Measurements from ENCODE around the gene NOTCH2.
"Not testable (repeated sequence)": the region's sequence is repeated elsewhere in the genome, so short reads cannot be mapped to it uniquely, and the experiment has no call there.

Gene NOTCH2

GRCh38 chr1:120069067-120069919, at the start of gene NOTCH2:
Gene NOTCH2 (minus strand): TSS chr1:120069662. CDS start chr1:120069406, 256 bp downstream.
- peak; percentile 68 for DNase-seq

DNA sequence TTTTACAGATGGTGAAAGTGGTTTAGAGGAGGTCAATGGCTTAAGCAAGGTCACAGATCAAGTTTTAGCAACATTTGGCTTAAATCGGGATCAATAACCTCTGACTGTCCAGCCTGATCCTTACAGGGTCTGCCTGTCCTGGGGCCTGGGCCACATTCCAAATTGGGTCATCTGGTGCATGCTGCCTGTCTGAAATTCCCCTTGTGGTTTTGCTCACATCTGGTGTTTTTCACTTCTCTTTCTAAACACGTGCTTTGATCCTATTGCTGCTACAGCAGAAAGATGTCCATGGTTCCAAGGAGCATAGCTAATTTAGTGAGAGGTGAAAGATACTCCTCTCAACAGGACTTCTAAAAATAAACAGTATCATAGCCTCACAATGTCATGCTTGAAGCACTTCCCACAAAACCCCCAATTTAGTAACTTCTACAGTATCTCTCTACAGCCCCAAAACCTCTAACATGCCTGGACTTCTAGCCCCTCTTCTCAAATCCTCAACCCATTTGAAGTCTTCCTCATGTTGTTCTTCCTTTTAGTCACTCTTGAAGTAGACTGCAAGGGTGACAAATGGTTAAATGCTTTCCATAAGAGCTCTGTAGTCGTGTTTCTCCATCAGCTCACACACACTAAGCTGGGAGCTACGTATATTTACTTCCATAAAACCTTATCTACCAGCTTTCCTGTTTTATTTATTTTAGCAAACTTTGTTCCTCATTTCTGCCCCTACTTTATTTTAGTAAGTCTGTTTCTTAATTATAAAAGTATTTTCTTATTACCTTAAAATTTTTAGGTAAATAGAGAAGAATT, 48.1 kb upstream of the NOTCH2 start:
- DNase-seq: not testable (repeated sequence)

DNA sequence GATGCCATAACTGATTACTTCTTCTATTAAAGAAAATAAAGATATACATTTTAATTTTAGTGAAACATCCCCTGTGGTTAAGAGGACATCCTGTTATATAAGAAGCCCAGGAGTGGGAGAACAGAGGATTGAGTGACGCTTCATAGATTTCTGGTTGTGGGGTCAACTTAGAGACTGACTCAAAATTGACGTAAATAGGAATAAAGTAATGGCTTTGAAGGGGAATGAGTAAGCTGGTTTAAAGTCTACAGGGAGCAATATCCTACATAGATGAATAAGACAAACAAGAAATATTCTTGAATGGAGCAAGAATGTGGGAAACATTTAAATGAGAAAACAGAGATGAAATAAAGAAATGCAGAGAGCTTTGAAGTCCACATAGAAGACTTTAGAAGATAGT, 46.6 kb upstream of the NOTCH2 start:
- not testable (repeated sequence) for DNase-seq

DNA sequence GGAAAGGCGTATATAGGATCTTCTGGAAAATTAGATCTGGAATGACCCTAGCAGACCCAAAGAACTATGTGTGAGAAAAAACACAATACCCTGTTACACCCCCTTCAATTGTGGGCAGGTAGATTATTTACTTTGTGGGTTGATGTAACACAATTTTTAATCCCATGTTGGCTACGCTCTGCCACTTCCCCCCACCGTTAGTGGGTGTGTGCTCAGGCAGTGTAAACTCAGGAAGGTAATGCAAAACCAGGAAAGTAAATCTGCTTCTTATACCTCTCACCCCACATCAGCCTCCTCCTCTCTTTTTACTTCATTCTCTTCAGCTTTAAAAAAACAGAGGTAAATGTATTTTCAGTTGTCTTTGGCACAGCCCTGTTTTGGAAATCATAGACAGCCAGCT, 43.7 kb upstream of the NOTCH2 start:
- DNase-seq: not testable (repeated sequence)

DNA sequence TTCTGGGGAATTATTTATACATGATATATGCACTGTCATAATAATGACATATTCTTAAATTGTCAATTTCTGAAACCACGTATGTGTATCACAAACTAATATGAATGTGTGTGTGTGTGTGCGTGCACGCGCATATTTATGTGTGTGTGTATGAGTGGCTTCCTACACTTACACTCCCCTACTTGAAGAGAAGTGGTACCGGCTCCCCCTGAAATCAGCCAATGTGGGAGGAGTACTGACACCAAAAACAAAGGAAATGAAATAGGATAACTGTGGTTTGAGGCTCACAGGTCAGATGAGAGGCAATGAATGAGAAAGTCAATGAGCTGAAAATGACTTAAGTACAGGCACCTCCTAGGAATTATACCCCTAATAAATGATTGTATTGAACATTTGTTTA, 42.8 kb upstream of the NOTCH2 start:
- not testable (repeated sequence) for DNase-seq

DNA sequence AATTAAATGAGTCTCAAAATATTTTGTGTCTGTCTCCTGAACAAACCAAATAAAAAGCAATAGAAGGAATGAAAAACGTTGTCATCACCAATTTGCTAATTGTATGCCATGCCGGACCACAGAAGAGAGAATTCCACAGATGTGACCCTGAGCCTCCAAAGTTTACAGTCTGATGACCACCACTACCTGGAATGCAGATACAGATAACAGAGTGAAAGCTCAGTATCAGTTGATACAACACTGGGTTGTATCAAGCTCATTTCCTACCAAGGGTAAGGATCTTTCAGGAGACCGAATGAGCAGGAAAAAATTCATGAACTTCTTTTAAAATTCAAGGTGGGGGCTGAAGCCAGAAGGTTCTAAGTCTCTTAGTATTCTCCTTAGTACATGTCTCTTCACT, 42.3 kb upstream of the NOTCH2 start:
- DNase-seq: not testable (repeated sequence)

DNA sequence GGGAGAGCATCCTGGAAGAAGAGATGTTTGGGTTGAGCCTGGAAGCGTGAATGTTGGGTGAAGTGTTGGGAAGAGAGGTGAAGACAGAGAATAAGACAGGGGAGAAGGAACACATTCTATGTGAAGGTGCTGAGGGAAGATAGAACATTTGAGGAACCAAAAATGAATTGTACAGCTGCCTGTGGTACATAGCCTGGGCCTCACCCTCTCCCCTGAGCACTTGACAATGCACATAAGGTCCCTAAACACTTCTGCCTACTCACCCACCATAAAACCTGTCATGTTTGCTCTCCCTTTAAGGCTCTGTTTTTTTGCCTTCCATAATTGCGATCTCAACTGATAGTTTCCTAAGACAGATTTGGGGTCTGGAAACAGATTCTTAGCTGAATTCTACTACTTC, 41.5 kb upstream of the NOTCH2 start:
- DNase-seq: not testable (repeated sequence)

DNA sequence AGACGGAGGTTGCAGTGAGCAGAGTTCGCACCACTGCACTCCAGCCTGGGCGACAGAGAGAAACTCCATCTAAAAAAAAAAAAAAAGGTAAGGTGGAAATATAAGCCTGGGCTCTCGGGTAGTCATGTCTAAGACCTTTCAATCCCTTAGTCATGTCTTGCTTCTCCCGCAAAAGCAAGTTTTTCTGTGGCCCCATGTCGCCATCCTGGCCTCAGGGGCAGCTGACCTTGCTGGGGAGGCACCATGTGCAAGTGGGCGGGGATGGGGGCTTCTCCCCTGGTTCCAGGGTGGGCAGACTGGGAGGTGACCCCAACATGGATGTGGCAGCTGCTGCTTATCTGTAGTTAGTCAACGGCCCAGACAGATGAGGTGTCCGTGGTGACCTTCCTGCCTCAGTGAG, 40.2 kb upstream of the NOTCH2 start:
- DNase-seq: not testable (repeated sequence)

DNA sequence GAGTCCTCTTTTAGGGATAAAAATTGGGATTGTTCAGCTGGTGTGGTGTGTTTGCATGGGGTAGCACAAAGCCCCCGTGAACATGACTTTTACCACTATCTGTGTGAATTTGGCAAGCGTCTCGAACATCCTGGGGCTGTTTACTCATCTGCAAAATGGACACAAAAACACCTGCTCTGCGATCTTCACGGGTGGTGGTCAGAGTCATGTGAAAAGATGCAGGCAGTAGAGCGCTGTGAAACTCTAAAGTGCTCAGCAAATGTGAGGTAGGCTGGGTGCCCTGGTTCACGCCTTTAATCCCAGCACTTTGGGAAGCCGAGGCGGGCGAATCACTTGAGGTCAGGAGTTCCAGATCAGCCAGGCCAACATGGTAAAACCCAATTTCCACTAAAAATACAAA, 39.7 kb upstream of the NOTCH2 start:
- not testable (repeated sequence) for DNase-seq

- not testable (repeated sequence) for DNase-seq
Observed at GRCh38 chr1:120105288-120105687, 35.8 kb upstream of the NOTCH2 start.

GRCh38 chr1:120103768-120104167, 34.3 kb upstream of the NOTCH2 start:
- DNase-seq: not testable (repeated sequence)

GRCh38 chr1:120101593-120101992, 32.1 kb upstream of the NOTCH2 start:
- not testable (repeated sequence) for DNase-seq

DNA sequence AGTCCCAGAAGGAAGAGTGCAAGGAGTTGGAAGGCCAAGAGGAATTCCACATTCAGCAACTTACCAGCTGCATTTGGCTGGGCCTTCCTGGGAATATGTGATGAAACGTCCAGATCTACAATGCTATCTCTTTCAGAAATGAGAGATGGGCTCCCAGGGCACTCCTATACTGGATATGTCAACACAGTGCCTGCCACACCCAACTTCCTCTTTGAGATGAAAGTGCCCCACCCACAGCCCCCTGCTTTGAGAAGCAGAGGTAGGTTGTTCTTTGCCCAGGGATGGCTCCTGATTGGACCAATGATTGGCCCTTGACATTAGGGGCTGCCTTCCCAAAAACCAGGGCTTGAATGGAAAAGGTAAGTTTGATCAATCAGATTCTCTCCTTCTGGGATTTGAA, 31.1 kb upstream of the NOTCH2 start:
- DNase-seq: not testable (repeated sequence)

- DNase-seq: not testable (repeated sequence)
Observed at GRCh38 chr1:120098986-120099759, 29.7 kb upstream of the NOTCH2 start.

- DNase-seq: not testable (repeated sequence)
Observed at GRCh38 chr1:120096981-120097545, 27.6 kb upstream of the NOTCH2 start.

DNA sequence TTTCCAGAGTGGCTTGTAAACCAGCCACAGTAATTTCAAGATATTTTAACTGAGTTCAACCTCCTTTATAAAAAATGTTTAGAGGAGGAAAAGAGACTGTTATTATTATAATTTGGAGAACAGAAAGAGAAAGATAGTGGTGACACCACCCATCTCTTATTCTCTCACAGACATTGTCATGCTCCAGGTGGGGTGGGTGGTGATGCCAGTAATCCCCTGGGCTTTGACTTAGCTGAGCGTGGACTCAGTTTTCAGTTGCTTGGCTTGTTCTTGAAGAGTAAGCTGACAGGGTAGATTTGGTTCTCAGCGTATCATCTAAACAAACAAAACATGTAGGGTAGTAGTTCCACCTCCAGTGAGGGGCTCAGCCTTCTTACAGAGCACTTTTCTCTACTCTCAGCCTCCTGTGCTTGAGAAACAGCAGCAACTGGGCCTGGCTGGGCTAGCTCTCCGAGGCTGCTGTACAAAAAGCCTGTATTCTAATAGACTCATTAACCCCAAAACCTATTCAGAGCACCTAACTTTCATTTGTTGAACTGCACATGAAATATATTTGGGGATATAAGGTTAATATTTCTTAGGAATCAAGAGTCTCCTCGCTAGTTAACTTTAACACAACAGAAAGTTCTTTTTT, 24.2 kb upstream of the NOTCH2 start:
- DNase-seq: not testable (repeated sequence)

DNA sequence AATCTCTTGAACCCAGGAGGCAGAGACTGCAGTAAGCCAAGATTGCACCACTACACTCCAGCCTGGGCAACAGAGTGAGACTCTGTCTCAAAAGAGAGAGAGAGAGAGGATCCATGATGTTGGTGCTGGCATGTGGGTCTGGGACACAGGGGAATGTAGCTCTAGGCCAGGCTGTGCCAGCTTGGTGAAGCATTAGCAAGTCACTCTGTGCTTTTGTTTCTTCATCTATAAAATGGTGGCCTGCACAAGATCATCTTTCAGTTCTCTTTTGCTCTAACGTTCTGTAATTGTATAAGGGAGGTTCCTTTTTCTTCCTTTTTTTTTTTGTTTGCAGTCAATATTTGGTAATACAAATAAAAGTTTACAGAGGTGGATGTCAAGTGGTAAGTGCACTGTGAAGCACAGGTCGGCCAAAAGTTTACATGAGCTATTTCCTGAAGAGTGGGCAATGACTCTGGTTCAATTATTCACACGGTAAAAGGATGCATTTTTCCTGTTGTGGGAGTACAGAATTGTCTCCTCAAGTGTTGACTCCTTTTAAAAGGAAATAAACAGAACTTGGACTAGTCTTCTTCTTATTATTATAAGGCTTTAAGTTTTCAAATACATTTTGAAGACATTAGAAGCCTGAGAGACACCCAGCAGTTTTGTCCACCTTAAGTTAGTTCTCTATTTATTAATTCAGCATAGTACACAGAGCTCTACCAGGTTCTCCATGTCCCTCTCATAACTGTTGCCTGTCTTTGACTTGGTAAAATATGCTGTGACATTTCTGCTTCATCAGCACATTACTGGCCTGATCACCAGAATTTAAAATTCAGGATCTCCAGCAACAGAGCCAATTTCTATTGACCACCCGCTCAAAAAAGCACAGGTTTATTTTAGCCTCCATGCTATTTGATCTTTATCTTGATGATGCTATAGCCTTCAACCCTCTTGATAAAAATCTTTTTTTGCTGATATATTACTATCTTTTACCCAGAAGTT, 23.1 kb upstream of the NOTCH2 start:
- not testable (repeated sequence) for DNase-seq

GRCh38 chr1:120090830-120091229, 21.4 kb upstream of the NOTCH2 start:
- not testable (repeated sequence) for DNase-seq

- DNase-seq: peak; percentile 68
Observed at GRCh38 chr1:120087959-120088358, 18.5 kb upstream of the NOTCH2 start.

DNA sequence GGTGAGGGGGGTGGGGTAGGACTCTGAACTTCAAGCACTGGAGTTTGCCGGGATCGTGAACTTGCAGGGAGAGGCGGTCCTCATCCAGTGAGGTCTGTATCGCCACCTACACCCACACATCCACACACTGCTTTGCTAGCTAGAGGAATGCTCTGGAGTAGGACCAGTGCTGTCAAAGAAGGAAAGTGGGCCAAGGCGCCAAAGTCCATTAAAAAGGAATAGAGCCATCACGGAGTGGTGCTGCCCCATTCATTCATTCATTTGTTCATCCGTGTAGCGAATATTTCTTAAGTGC, 405 bp upstream of the NOTCH2 start:
- not testable (repeated sequence) for DNase-seq

GRCh38 chr1:120068683-120069066, 787 bp downstream of the NOTCH2 start:
- DNase-seq: peak; percentile 18
